ENCODE measurements around the gene RBM39. TPM values are rescaled to one million over a fixed set of nuclear protein-coding genes. Genes with fewer than 3 reads are reported as not detected.
A peak's percentile ranks its signal among the peaks of the same experiment; 100 is the strongest.
"Not testable (repeated sequence)": the region's sequence is repeated elsewhere in the genome, so short reads cannot be mapped to it uniquely, and the experiment has no call there.

RBM39 gene
- total RNA-seq, 2 donors from 2014 or later: 276 to 332 TPM

- H3K36me3 Mint-ChIP-seq (ENCODE audit: low read depth): peaks cover 82% of the 10 kb centered on the region
- 96 to 98% methylated on average over 4 of the region's 4 CpGs for WGBS, 2 experiments (ENCODE audit: insufficient coverage in 1 of 2, insufficient read length in 1 of 2)
Measured at GRCh38 chr20:35723275-35723639, 18.8 kb downstream of the RBM39 start.

GRCh38 chr20:35721621-35722020 lies 20.4 kb downstream of the RBM39 start:
- Mint-ChIP-seq H3K4me3 (no peak overlapping the region), H3K9me3 (no peaks in the 10 kb centered on the region), H3K27me3 (ENCODE audit: insufficient read depth) (no peaks in the 10 kb centered on the region), H3K4me1 (no peaks in the 10 kb centered on the region), H3K36me3 (ENCODE audit: low read depth) (peaks cover 82% of the 10 kb centered on the region), H3K27ac (peak overlapping the region; percentile 66)
- no peak overlapping the region for H3K4me3 ChIP-seq (ENCODE audit: low read length)
- no peak for DNase-seq
- no peak overlapping the region for H3K27ac ChIP-seq (ENCODE audit: low read depth, low read length)
- no peaks in the 10 kb centered on the region for H3K9me3 ChIP-seq (ENCODE audit: control insufficient read depth, low read length)
- no peaks in the 10 kb centered on the region for H3K4me1 ChIP-seq (ENCODE audit: control insufficient read depth, insufficient read depth, low read length)
- H3K27me3 ChIP-seq (ENCODE audit: control insufficient read depth, insufficient read depth, low read length, poor library complexity, severe bottlenecking): no peaks in the 10 kb centered on the region
- H3K9ac ChIP-seq (ENCODE audit: extremely low read depth, low read length, poor library complexity, severe bottlenecking): no peak overlapping the region
- H3K36me3 ChIP-seq (ENCODE audit: control insufficient read depth, insufficient read depth, low read length): peaks cover 96% of the 10 kb centered on the region
- WGBS, 2 experiments (ENCODE audit: insufficient coverage in 1 of 2, insufficient read length in 1 of 2): 97 to 100% methylated on average over 1 to 3 of the region's 3 CpGs
- TF ChIP-seq CTCF (conservative IDR thresholded peaks at IDR 0.05): no peak

More at GRCh38 chr20:35723275-35723639, 18.8 kb downstream of the RBM39 start:
- H3K27ac Mint-ChIP-seq: peak overlapping the region; percentile 31
- H3K36me3 ChIP-seq (ENCODE audit: control insufficient read depth, insufficient read depth, low read length): peaks cover 95% of the 10 kb centered on the region
- not testable (repeated sequence) for H3K27me3 Mint-ChIP-seq (ENCODE audit: insufficient read depth); H3K27ac ChIP-seq (ENCODE audit: low read depth, low read length); H3K27me3 ChIP-seq (ENCODE audit: control insufficient read depth, insufficient read depth, low read length, poor library complexity, severe bottlenecking); H3K9ac ChIP-seq (ENCODE audit: extremely low read depth, low read length, poor library complexity, severe bottlenecking); H3K9me3 Mint-ChIP-seq; H3K4me1 ChIP-seq (ENCODE audit: control insufficient read depth, insufficient read depth, low read length); H3K4me3 ChIP-seq (ENCODE audit: low read length); H3K4me3 Mint-ChIP-seq; H3K9me3 ChIP-seq (ENCODE audit: control insufficient read depth, low read length); H3K4me1 Mint-ChIP-seq
- DNase-seq: peak; percentile 32

- Mint-ChIP-seq H3K4me3 (no peak overlapping the region), H3K4me1 (no peaks in the 10 kb centered on the region), H3K36me3 (ENCODE audit: low read depth) (peaks cover 82% of the 10 kb centered on the region), H3K27me3 (ENCODE audit: insufficient read depth) (no peaks in the 10 kb centered on the region), H3K27ac (no peak overlapping the region), H3K9me3 (no peaks in the 10 kb centered on the region)
- H3K9ac ChIP-seq (ENCODE audit: extremely low read depth, low read length, poor library complexity, severe bottlenecking): no peak overlapping the region
- TF ChIP-seq CTCF (conservative IDR thresholded peaks at IDR 0.05): no peak
- DNase-seq: peak; percentile 9
- no peaks in the 10 kb centered on the region for H3K27me3 ChIP-seq (ENCODE audit: control insufficient read depth, insufficient read depth, low read length, poor library complexity, severe bottlenecking)
- 96 to 100% methylated on average over 3 of the region's 3 CpGs for WGBS, 2 experiments (ENCODE audit: insufficient coverage in 1 of 2, insufficient read length in 1 of 2)
- H3K36me3 ChIP-seq (ENCODE audit: control insufficient read depth, insufficient read depth, low read length): peaks cover 96% of the 10 kb centered on the region
- H3K4me1 ChIP-seq (ENCODE audit: control insufficient read depth, insufficient read depth, low read length): no peaks in the 10 kb centered on the region
- no peaks in the 10 kb centered on the region for H3K9me3 ChIP-seq (ENCODE audit: control insufficient read depth, low read length)
- no peak overlapping the region for H3K27ac ChIP-seq (ENCODE audit: low read depth, low read length)
- H3K4me3 ChIP-seq (ENCODE audit: low read length): no peak overlapping the region
Measured at GRCh38 chr20:35721219-35721618, 20.8 kb downstream of the RBM39 start.

Data from endodermal cell (in vitro differentiated cells).